ENCODE measurements around the gene DOK4.

DOK4 gene

DNA sequence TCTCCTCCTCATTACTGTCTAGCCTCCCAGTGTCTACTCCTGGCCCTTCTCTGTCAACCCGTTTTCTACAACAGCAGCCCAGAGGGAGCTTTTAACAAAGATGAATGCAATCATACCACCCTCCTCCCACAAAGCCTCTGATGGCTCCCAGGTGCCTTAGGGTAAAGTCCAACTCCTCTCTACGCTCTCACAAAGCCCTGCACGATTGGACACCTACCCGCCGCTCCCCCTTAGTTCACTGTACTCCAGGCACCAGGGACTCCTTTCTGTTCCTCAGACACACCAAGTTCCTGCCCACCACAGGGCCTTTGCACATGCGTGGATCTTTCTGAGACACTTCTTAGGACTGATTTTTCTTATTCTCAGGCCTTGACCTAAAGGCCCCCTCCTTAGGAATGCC lies 32.6 kb upstream of the DOK4 start:
- DNase-seq (ENCODE audit: low read depth): no peak

DNA sequence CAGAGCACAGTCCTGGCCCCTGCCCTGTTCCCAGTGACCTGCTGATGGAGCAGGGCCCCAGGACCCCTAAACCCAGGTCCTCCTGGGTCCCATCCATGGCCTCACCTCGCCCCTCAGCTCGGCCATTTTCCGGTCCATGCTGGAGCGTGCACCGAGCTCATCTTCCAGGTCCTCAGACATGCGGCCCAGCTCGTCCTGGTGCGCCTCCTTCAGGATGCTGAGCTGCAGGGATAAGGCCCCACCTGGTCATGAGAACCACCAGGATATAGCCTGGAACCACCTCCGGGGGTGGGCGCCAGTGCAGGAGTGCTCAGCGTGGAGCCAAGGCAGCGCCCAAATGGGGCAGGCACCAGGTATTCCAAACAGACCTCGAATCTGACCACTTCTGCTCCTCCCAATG lies 32.2 kb upstream of the DOK4 start:
- no peak for DNase-seq (ENCODE audit: low read depth)

DNA sequence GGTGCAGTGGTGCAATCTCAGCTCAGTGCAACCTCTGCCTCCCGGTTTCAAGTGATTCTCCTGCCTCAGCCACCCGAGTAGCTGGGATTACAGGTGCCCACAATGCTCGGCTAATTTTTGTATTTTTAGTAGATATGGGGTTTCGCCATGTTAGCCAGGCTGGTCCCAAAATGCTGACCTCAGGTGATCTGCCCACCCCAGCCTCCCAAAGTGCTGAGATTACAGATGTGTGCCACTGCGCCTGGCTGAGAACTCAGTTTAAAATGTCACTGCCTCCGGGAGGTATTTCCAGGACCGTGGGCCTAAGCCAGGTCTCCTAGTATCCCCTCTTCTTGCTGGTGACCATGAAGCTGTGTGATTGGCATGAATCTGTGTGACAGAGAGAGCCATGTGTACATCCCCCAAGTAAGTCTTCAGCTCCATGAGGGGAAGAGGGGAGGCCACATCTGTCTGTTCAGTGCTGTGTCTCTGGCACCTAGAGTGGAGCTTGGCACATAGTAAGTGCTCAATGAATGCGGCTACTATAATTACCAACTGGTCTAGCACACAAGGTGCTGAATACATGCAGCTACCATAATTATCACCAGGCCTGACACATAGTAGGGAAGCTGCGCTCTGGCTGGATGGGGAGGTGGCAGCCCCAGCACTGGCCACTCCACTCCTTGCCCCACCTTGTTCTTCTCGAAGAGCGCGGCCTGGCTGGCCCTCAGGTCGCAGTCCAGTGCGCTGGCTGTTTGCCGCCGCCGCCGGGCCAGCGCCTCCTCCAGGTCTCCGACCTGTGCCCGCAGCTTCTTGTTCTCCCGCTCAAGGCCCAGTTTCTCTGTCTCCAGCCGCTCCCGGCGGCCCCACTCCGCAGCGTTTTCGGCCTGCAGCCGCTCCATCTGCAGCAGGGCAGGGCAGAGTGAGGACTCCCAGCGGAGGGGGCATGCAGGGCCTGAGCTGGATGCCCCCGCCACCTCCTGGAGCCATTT lies 31.4 kb upstream of the DOK4 start:
- no peak for DNase-seq (ENCODE audit: low read depth)

DNA sequence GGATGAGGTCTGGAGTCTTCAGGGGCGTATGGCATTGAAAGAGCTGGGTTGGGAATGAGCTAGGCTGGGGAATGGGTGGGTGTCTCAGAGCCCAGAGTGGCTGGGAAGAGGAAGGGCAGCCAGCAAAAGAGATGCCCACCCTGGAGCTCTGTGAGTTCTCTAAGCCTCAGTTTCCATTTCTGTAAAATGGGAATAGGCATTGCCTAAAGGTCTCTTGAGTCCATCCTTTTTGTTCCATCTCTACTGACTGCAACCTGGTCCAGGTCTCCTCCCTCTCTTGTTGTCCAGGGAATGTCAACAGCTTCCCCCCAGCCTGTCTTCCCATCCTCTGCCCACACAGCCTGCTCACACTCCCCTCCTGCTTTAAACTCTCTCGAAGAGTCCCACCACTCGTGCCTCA lies 30.5 kb upstream of the DOK4 start:
- DNase-seq (ENCODE audit: low read depth): no peak

DNA sequence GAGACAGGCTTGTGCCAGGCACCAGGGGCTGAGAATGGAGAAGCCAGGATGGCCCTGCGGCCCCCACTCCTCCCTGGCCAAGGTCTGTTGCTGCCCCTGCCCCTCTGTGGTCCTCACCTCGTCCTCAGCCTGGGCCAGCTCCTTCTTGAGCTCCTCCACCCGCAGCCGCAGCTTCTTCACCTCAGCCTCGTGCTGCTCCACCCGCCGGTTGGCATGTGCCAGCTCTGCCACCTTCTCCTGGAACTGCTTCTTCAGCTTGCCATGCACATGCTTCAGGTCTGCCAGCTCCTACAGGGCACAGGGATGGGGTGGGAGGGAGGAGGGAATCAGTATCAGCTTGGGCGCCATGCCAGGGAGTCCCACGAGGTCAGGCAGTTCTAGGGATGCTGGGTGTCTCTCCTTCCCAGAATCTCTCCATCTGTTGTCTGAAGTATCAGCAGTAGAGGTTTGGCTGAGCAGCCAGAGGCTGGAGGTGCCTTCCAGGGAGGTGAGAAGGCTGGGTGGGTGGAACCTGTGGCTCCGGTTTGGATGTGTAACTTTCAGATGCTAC lies 30.0 kb upstream of the DOK4 start:
- no peak for DNase-seq (ENCODE audit: low read depth)

DNA sequence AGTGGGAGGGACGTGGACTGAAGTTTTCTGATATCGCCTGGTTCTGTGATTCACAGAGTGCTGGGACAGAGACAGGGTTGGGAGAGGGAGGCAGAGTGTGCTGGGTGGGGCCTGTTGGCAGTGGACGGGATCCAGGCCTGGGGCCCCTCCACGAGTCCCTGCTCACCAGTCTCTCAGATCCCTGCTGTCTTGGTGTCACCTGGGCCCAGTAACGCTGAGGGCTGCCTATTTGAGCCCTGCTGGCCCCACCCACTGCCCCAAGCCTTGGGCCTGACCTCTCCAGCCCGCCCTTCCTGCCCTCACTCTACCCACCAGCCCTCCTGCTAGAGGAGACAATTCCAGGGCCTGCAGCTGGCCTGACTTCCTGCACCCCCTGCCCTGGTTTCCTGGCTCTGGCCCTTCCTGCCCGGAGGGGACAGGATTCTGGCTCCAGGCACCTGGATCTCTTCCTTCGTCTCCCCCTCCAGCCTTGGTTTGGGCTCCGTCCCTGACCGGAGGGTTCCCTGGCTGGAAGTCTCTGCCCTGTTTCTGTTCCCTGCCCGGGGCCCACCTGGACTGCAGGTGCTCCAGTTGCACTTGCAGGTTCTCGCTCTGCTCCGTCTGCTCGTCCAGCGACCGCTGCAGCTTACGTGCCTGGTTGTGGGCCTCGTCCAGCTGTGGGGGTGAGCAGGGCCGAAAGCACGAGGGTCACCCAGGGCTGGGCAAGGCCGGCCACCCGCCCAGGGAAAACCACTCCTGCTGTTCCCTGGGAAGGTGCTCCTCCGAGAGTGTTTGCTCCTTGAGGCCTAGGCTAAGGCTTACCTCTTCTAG lies 28.7 kb upstream of the DOK4 start:
- DNase-seq (ENCODE audit: low read depth): no peak

DNA sequence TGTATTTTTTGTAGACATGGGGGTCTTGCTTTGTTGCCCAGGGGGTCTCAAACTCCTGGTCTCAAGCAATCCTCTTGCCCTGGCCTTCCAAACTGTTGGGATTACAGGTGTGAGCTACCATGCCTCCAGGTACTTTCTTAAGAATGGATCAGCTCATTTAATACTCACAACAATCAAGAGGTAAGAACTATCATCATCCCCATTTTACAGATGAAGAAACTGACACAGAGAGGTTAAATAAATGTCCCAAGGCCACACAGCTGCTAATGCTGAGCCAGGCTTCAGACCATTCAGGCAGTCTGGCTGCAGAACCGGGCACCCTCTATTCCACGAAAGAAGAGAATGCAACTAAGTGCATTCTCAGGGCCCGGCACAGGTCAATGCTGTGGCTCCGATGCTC lies 28.1 kb upstream of the DOK4 start:
- no peak for DNase-seq (ENCODE audit: low read depth)

DNA sequence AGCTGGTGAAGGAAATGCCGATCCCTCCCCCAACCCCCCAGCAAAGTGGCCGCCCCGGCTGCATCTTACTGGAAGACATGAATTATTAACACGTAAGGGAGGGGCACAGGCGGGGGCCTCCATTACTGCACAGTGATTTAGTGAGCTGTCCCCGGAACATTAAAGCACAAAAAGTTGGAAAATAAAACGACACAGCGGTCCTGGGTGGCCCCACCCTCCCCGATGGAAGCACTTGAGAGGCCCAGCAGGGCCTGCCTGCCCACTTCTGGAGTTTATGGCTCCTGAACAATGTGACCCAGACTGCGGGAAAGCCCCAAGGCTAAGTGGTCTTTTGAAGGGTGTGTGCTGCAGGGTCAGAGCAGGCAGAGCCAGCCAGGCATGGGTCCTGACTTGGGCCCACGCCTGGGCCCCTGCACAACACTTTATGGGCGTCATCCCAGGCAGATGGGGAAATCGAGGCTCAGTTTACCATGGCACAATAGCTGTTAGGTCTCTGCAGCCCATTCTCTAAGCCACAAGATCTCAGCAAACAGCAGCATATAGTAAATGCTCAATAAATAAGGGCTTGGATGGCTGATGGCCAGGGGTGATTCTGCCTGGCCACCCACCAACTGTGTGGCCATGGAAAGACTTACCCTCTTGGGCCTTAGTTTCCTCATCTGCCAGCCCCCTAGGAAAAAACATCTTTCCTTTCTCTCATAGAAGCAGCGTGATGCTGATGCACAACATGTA lies 27.2 kb upstream of the DOK4 start:
- DNase-seq (ENCODE audit: low read depth): no peak

DNA sequence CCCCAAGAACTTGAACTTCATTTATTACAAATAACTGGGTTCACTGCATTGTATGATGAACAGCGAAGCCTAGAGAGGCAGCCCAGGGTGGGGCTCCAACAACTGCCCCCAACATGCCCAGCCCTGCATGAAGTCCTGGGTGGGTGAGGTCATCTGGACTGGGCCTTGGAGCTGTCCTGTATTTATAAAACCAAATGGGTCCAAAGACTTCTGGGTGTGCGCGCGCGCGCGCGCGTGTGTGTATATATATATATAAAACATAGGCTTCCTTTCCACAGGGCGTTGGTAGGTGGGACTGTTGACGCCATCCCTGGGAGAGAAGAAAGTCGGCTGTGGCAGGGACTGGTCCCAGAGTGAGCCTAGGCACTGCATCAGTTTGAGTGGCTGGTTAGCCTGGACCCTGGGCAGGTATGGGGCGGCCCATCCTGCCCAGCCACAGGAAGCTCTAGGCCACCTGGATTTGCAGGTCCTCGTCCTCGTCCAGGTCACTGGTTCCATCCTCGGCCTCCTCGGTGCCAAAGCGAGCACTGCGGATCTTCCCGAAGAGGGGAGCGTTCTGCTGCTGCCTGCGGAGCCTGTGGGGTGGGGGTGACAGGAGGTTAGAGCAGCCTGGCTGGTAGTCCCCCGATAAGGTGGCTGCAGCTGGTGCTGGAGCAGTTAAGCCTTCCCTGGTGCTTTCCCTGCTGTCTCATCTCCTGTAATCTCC lies 26.2 kb upstream of the DOK4 start:
- no peak for DNase-seq (ENCODE audit: low read depth)

DNA sequence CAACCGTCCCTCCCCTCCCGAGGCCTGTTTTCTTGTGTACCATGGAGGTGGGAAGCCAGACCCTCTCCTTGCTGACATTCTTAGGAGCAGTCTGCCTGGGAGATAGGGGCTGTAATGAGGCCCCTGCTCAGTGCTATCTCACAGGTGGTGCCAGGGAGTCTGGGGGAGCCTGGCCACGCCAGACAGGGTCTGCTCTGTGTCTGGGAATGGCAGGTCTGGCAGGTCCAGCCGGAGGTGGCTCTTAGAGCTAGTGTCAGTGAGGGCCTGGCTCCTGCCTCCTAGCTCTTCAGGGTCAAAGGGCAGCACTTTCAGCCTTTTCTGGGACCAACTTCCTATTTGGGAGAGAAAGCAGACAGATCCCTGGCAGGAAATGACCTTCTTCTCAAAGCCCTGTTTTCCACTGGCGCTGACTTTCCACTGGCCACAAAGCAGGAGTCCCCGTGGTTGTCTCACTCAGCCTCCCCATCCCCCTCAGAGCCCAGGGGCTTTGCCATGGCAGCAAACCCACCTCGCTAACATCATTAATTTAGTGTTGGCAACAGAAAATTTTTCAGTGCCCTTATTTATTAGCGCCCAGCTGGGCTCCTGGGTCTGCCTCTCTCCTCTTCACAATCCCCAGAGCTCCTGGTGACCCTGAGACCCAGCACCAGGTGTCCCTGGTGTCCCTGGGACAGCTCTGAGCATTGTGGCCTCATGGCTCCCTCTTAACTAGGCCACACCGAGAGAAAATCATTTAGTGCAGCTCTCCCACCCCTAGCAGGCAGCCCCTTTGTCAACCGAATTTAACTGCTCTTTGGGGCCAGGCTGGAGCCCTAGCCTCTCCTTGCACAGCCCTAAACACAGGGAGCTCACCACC lies 24.0 kb upstream of the DOK4 start:
- DNase-seq (ENCODE audit: low read depth): no peak

DNA sequence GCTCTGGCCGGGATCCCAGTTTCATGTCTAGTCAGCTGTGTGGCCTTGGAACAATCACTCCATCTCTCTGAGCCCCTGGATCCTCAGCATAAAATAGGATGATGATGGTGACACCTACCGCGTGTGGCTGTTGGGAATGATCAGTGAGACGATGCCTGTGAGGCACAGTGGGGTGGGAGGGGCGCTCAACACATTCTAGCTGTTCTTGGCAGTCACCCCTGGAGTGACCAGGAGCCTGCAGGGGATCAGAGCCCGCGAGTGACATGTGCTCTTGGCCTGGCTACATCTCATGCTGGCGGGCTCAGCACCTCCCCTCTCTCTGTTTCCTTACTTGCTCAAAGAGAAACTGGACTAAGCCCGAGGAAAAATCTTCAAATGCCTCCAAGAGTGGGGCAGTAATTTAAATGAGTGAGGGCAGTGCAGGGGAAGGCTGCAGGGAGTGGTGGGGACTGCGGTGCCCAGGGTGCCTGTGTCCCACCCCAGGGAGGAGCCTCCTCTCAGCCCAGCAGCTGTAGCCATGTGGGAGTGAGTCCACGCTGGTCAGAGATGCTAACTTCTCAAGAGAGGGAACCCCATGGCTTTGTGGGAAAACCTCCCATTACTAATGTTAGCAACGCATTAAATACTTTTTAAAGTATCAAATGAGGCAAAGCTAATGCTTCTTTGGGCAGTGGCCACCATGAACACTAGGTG lies 23.1 kb upstream of the DOK4 start:
- no peak for DNase-seq (ENCODE audit: low read depth)

DNA sequence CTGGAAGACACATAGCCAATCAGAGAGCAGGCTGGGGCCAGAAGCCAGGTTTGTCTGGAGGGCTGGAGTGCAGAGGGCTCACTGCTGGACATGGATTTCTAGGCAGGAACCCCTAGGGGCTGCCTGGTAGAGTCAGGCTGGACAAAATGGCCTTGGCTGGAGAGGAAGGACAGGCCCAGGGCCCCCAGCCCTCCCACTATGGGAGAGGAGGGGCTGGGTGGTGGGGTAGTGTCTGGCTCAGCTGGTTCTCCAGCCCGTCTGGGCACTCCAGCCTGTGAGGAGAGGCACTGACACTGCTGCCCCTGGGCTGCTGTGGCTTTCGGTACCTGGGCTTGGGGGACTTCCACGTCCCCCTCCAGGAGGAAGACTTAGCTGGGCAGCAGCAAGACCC lies 21.7 kb upstream of the DOK4 start:
- no peak for DNase-seq (ENCODE audit: low read depth)

DNA sequence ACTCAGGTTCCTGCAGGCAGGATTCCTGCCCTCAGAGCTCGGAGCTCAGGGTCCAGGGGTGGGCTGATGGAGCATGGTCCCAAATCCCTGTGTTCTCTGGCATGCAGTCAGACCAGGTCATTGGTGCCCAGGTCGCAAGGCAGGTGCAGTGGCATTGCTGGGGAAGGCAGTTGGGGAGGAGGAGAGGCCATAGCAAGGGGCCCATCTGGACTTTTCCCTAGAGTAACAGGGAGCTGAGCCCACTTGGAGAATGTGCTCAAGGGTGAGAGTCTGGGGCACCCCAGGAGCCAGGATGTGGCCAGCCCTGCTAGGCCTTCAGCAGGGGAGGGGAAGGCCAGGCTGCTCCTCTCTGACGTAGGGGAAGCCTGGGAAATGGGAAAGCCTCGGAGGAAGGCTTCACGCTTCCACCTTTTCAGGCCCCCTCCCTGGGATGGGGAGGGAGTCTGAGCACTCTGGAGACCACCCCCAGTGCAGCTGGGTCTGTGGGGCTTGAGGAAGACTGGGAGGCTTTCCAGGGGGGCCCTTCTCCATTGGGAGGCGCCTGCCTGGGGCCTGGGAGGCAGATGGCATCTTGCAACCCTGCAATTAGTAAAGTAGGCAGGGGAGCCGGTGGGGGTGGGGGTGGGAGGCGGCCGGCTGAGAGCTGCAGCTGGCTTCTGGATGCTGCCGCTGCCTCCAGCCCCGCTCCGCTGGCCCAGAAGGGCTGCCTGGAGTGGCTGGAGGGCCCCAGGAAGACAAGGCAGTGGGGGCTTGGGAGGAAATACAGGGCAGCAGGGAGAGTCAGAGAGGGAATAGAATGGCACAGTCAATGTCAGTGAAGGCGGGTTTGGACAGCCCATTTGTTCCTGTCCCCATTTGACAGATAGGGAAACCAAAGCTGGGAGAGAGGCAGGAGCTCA lies 21.1 kb upstream of the DOK4 start:
- no peak for DNase-seq (ENCODE audit: low read depth)

DNA sequence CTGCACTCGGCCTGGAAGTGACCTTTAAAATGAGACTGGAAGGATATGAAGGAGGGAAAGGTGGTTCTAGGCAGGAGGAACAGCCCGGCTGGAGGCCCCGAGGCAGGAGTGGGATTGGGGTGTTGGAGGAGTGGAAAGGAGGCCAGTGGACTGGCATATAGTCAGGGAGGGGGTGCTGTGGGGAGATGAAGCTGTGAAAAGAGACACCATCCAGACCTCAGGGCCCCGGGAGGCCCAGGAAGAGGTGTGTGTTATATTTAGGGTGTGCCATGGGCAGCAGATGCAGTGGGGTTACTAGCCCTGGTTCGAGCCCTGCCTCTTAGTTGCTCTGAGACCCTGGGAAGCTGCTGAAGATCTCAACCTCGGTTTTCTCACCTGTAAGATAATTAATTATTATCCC lies 18.9 kb upstream of the DOK4 start:
- no peak for DNase-seq (ENCODE audit: low read depth)

DNA sequence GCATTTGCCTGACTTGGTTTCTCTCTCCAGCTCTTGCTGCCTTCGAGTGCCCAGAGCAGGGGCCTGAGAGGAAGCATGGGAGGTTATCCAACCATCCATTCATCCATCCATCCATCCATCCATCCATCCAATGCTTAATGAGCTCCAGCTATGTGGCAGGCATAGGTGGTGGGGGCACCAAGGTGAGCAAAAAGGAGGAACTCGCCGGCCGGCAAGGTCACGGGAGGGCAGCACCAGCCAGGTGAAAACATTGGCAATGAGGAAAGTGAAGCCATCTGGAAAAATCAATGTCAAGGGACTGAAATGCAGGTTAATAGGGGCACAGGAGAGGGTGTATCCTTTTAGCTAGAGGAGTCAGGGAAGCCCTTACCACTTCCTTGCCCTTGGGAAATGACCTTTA lies 18.2 kb upstream of the DOK4 start:
- no peak for DNase-seq (ENCODE audit: low read depth)

DNA sequence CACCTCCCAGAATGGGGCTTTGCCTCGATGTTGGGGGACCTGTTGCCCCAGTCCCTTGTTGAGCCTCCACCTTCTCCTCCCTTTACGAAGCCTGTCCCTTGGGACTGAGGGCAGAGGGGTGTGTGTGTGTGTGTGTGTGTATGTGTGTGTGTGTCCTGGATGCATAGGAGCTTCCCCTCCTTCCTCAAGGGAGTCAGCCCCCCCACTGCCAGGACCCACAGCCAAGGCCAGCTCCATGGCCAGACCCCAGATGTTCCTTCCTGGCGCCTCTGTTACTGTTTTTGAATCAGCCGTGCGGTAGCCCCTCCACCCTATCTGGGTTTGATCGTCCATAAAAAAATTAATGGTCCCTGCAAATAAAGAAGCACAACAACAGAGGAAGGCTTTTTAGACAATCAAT lies 17.7 kb upstream of the DOK4 start:
- no peak for DNase-seq (ENCODE audit: low read depth)

DNA sequence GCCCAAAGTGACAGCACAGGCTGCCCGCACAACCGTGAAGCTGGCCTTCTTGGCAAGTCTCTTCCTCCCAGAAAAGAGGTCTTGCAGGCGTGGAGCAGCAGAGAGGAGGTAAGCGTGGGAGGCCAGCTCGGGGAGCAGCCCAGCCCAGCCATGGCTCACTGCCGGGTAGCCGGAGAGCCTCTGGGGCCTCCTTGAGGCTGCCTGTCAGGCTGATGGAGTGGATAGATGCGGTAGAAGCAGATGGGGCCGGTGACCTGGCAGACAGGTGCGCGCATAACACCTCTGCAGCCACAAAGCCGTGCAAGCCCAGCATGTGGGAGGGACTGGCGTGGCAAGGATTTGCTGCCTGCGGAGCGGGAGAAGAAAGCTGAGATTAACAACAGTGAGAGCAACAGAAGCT lies 17.1 kb upstream of the DOK4 start:
- DNase-seq (ENCODE audit: low read depth): no peak

DNA sequence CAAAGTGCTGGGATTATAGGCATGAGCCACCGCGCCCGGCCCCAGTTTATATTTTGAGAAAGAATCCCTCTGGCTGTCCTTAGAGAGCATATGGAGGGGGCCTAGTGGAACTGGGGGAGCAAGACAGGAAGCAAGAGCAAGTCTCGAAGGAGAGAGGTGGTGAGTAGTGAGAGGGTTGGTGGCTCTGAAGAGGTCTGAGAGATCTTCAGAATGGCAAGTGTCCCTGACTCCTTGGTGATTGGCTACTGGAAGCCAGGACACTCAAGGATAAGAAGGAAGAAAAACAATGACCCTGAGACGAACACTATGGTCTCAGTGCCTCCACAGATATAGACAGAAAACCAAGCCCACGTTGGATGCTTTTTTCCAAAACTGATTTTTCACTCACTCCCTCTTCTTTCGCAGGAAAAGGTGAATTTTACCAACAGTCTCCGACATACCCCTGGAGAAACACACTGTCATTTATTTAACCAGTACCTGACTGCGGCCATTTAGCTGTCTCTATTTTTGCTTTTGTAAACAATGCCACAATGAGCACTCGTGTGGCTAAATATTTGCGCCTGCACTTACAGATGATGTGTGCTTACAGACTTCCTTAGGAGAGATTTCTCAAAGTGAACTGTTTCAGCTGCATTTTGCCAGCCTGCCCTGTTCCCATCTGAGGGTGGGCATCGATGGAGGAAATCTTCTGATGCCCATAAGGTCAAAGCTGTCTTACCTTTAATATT lies 15.9 kb upstream of the DOK4 start:
- no peak for DNase-seq (ENCODE audit: low read depth)

Data from HS-27A (cell line).